Measurements from ENCODE around the gene COL26A1. TPM values are rescaled to one million over a fixed set of nuclear protein-coding genes. Genes with fewer than 3 reads are reported as not detected.
"Not testable (repeated sequence)": the region's sequence is repeated elsewhere in the genome, so short reads cannot be mapped to it uniquely, and the experiment has no call there.

The COL26A1 gene
- total and polyA plus RNA-seq, 7 experiments from 2014 or later = 0.24 TPM; not detected in 6

DNA sequence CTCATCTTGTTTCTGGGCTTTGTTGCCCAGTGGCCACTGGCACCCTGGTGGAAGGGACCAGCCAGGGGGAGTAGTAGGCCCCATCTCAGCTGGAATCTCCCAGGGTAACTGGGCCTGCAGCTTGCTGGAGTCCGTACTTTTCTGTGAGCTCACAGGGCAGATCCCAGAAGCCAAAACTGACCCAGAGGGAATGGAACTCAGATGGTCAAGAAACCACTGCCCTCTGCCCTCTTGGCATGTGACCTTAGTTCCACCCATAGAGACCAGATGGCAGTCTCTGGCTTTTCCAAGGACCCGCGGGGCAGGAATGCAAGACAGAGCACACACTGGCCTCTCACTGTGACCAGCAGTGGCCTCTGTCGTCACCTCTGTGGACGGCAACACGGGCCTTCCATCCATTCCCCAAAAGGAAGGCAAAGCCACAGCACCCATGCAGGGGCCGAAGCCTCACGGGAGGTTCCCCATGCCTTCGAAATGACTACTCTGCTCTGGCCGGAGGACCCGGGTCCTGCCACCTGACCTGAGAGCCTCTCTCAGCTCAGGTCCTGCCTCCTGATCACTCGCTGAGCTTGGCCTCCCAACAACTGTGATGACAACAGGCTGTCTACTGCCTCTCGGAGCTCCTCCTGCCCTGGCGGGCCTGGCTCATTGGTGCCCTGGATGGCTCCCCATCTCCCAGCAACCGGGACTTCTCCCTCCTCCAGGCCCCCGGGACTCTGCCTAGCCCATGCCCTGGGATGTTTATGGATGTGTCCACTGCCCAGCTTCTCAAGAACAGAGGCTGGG is 236.5 kb downstream of the COL26A1 start:
- H3K36me3 Mint-ChIP-seq = no peaks in the 10 kb centered on the region
- CTCF ChIA-PET = no interaction called here
- no peaks in the 10 kb centered on the region for H3K9me3 Mint-ChIP-seq

DNA sequence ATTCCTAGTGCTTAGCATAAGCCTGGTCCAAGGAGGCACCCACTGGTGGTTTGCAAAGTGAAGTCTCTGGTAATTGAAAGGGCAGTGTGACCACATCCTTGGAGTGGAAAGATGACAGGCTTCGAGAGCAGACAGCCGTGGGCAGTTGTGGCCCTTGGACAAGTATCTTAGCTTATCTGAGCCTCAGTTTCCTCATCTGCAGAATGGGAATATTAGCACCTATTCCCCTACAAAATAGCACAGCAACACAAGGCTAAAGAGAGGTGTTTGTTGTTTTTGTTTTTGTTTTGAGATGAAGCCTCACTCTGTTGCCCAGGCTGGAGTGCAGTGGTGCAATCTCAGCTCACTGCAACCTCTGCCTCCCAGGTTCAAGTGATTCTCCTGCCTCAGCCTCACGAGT is 237.1 kb downstream of the COL26A1 start:
- no peaks in the 10 kb centered on the region for H3K36me3 Mint-ChIP-seq
- CTCF ChIA-PET = interaction anchor here (0.7 kb wide), 1 partner anchor 28 kb away, joined by 3 read pairs; no protein-coding TSS in a partner anchor
- no peak for DNase-seq
- no peak overlapping the region for H3K27ac Mint-ChIP-seq
- H3K4me1 ChIP-seq (ENCODE audit: control insufficient read depth in 2 of 2, insufficient read depth in 2 of 2, low read length in 2 of 2) = no peaks in the 10 kb centered on the region
- no peak overlapping the region for H3K4me3 ChIP-seq (ENCODE audit: low read length)
- H3K36me3 ChIP-seq (ENCODE audit: control insufficient read depth in 2 of 3, insufficient read depth in 3 of 3, low read length in 3 of 3) = no peaks in the 10 kb centered on the region
- intact Hi-C loops (cut with micrococcal nuclease) = loop anchor here in 1 of 2 donors (10.0 kb wide), 1 partner anchor 215 kb away; the partner anchor contains the start of gene CUX1
- ATAC-seq = no peak
- H3K4me3 Mint-ChIP-seq = no peak overlapping the region
- no peak overlapping the region for H3K27ac ChIP-seq (ENCODE audit: low read depth, low read length)
- no peaks in the 10 kb centered on the region for H3K9me3 ChIP-seq (ENCODE audit: control insufficient read depth in 2 of 3, low read length in 3 of 3)
- POLR2A ChIA-PET = no interaction called here
- no peaks in the 10 kb centered on the region for H3K4me1 Mint-ChIP-seq
- peaks cover 0 to 6% (median 0%) of the 10 kb centered on the region in 5 donors for H3K27me3 Mint-ChIP-seq
- no peaks in the 10 kb centered on the region for H3K9me3 Mint-ChIP-seq
- no peaks in the 10 kb centered on the region for H3K27me3 ChIP-seq (ENCODE audit: control insufficient read depth in 2 of 2, insufficient read depth in 2 of 2, low read length in 2 of 2)

More for the DNA sequence above, 236.5 kb downstream of the COL26A1 start:
- H3K9me3 ChIP-seq (ENCODE audit: control insufficient read depth in 2 of 3, low read length in 3 of 3) = no peaks in the 10 kb centered on the region
- H3K36me3 ChIP-seq (ENCODE audit: control insufficient read depth in 2 of 3, insufficient read depth in 3 of 3, low read length in 3 of 3) = no peaks in the 10 kb centered on the region
- H3K4me1 ChIP-seq (ENCODE audit: control insufficient read depth in 2 of 2, insufficient read depth in 2 of 2, low read length in 2 of 2) = no peaks in the 10 kb centered on the region
- H3K4me3 Mint-ChIP-seq = no peak overlapping the region
- no peaks in the 10 kb centered on the region for H3K27me3 ChIP-seq (ENCODE audit: control insufficient read depth in 2 of 2, insufficient read depth in 2 of 2, low read length in 2 of 2)
- no peaks in the 10 kb centered on the region for H3K4me1 Mint-ChIP-seq
- intact Hi-C loops (cut with micrococcal nuclease) = no loop called here
- DNase-seq = no peak
- H3K4me3 ChIP-seq (ENCODE audit: low read length) = no peak overlapping the region
- no peak for ATAC-seq
- H3K27ac Mint-ChIP-seq = no peak overlapping the region
- peaks cover 0 to 6% (median 0%) of the 10 kb centered on the region in 5 donors for H3K27me3 Mint-ChIP-seq
- POLR2A ChIA-PET = no interaction called here
- no peak overlapping the region for H3K27ac ChIP-seq (ENCODE audit: low read depth, low read length)

DNA sequence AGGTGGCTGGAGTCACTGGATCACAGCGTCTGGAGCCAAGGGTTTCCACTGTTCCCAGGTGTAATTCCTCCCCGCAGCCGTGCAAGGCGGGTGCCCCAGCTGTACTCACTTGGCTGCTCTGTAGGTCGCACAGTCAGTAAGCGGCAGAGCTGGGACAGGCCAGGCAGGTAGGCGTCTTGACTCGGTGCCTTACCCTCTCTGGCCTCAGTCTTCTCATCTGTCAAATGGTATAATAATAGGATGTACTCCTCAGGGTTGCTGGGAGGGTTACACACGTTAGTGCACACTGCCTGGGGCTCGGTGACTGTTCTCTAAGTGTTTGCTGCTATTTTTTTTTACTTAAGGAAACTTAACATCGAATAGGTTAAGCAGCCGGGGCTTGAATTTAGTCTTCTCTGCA is 239.4 kb downstream of the COL26A1 start:
- Histone ChIP-seq H3K27me3 (ENCODE audit: control insufficient read depth in 2 of 2, insufficient read depth in 2 of 2, low read length in 2 of 2) (no peaks in the 10 kb centered on the region), H3K4me1 (ENCODE audit: control insufficient read depth in 2 of 2, insufficient read depth in 2 of 2, low read length in 2 of 2) (no peaks in the 10 kb centered on the region), H3K27ac (ENCODE audit: low read depth, low read length) (no peak overlapping the region), H3K4me3 (ENCODE audit: low read length) (no peak overlapping the region), H3K36me3 (ENCODE audit: control insufficient read depth in 2 of 3, insufficient read depth in 3 of 3, low read length in 3 of 3) (no peaks in the 10 kb centered on the region), H3K9me3 (ENCODE audit: control insufficient read depth in 2 of 3, low read length in 3 of 3) (no peaks in the 10 kb centered on the region)
- CTCF ChIA-PET = interaction anchor here (0.6 kb wide), 1 partner anchor 151 kb away, joined by 5 read pairs; no protein-coding TSS in a partner anchor
- DNase-seq = peak in 2 of 9 donors; percentile 2 to 6
- H3K4me1 Mint-ChIP-seq = peaks cover 0 to 1% (median 0%) of the 10 kb centered on the region in 7 donors
- H3K36me3 Mint-ChIP-seq = no peaks in the 10 kb centered on the region
- intact Hi-C loops (cut with micrococcal nuclease) = loop anchor here (1.0 to 10.0 kb wide), 6 partner anchors 59 to 670 kb away; partner anchors contain the start of gene CUX1 (in 1 of the 2)
- ATAC-seq = no peak
- H3K9me3 Mint-ChIP-seq = no peaks in the 10 kb centered on the region
- POLR2A ChIA-PET = no interaction called here
- no peak overlapping the region for H3K4me3 Mint-ChIP-seq
- H3K27ac Mint-ChIP-seq = no peak overlapping the region
- peaks cover 0 to 4% (median 0%) of the 10 kb centered on the region in 5 donors for H3K27me3 Mint-ChIP-seq

DNA sequence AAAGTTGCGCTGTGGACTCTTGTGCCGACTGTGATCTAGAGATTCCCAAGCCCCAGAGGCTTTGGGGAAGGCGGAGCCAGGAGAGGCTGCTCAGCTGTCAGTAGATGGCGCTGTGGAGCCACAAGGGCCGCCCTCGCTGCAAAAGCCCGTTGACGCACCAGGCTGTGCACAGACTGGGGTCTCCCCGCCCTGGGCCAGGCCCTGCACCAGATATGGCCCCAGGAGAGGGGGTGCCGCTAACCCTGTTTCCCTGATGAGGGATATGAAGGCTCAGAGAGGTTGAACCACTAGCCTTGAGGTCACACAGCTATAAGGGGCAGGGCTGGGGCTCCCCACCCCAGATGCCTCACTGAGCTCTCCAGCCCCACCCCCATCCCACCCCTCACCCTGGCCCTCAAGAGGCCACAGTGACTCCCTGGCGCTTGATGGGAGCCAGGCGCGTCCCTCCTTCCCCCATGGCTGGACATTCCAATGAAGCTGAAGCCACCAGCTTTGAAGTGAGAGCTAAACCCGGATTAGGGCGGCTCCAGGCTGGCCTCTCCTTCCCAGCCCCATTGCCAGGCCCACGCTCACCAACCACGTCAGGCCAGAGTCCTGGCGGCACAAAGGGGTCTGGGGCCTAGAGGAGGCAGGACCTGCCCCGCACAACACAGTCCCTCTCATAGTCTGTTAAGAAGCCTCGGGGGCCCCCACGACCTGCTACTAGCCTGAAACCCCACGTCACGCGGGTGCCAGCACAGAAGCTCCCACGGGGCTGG is 240.0 kb downstream of the COL26A1 start:
- Histone ChIP-seq H3K4me1 (ENCODE audit: control insufficient read depth in 2 of 2, insufficient read depth in 2 of 2, low read length in 2 of 2) (no peaks in the 10 kb centered on the region), H3K9me3 (ENCODE audit: control insufficient read depth in 2 of 3, low read length in 3 of 3) (no peaks in the 10 kb centered on the region), H3K36me3 (ENCODE audit: control insufficient read depth in 2 of 3, insufficient read depth in 3 of 3, low read length in 3 of 3) (no peaks in the 10 kb centered on the region), H3K27ac (ENCODE audit: low read depth, low read length) (no peak overlapping the region), H3K4me3 (ENCODE audit: low read length) (no peak overlapping the region), H3K27me3 (ENCODE audit: control insufficient read depth in 2 of 2, insufficient read depth in 2 of 2, low read length in 2 of 2) (no peaks in the 10 kb centered on the region)
- ATAC-seq = peak; percentile 84
- POLR2A ChIA-PET = no interaction called here
- Mint-ChIP-seq H3K4me3 (peak overlapping the region in 1 of 10 donors; percentile 23), H3K27me3 (peaks cover 0 to 4% (median 0%) of the 10 kb centered on the region in 5 donors), H3K27ac (no peak overlapping the region), H3K4me1 (peaks cover 0 to 1% (median 0%) of the 10 kb centered on the region in 7 donors), H3K9me3 (no peaks in the 10 kb centered on the region), H3K36me3 (no peaks in the 10 kb centered on the region)
- CTCF ChIA-PET = interaction anchor here (0.6 to 1.0 kb wide), 4 partner anchors 14 to 665 kb away, joined by 3 read pairs; no protein-coding TSS in a partner anchor
- peak; percentile 32 to 70 (median 60) for DNase-seq
- intact Hi-C loops (cut with micrococcal nuclease) = loop anchor here (1.0 to 10.0 kb wide), 6 partner anchors 59 to 670 kb away; partner anchors contain the start of gene CUX1 (in 1 of the 2)

DNA sequence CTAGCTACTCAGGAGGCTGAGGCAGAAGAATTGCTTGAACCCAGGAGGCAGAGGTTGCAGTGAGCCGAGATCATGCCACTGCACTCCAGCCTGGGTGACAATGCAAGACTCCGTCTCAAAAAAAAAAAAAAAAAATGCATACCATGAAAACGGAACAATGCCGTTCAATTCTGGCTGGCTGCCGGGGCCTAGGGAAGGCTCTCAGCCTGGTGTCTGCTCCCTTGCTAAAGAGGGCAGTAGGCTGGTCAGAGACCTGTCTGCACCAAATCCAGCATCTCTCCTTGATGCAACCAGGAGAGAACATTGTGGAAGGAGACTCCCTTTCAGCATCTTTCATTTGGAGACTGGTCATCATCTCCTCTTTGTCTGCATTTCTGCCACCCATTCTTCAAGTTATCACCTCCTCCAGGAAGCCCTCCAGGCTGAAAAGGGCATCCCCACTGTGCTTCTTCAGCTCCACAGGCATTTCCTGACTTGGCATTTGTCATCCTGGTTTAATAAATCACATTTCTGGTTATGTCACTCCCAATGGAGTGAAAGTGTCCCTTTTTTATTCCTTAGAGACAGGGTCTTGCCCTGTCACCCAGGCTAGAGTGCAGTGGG is 241.8 kb downstream of the COL26A1 start:
- no peak for ATAC-seq
- no peak for DNase-seq
- H3K9me3 ChIP-seq (ENCODE audit: control insufficient read depth in 2 of 3, low read length in 3 of 3) = no peaks in the 10 kb centered on the region
- intact Hi-C loops (cut with micrococcal nuclease) = loop anchor here in 1 of 2 donors (10.0 kb wide), 1 partner anchor 210 kb away; the partner anchor contains the start of gene CUX1
- POLR2A ChIA-PET = interaction anchor here (0.7 kb wide), 1 partner anchor 784 kb away, joined by 5 read pairs; no protein-coding TSS in a partner anchor
- CTCF ChIA-PET = interaction anchor here (0.7 kb wide), 1 partner anchor 537 kb away, joined by 5 read pairs; no protein-coding TSS in a partner anchor
- H3K4me3 ChIP-seq (ENCODE audit: low read length) = no peak overlapping the region
- Mint-ChIP-seq H3K9me3 (no peaks in the 10 kb centered on the region), H3K36me3 (no peaks in the 10 kb centered on the region), H3K27ac (no peak overlapping the region), H3K4me3 (no peak overlapping the region), H3K27me3 (peaks cover 0 to 4% (median 0%) of the 10 kb centered on the region in 5 donors), H3K4me1 (peaks cover 0 to 1% (median 0%) of the 10 kb centered on the region in 7 donors)
- H3K4me1 ChIP-seq (ENCODE audit: control insufficient read depth in 2 of 2, insufficient read depth in 2 of 2, low read length in 2 of 2) = no peaks in the 10 kb centered on the region
- H3K27ac ChIP-seq (ENCODE audit: low read depth, low read length) = no peak overlapping the region
- H3K36me3 ChIP-seq (ENCODE audit: control insufficient read depth in 2 of 3, insufficient read depth in 3 of 3, low read length in 3 of 3) = no peaks in the 10 kb centered on the region
- H3K27me3 ChIP-seq (ENCODE audit: control insufficient read depth in 2 of 2, insufficient read depth in 2 of 2, low read length in 2 of 2) = no peaks in the 10 kb centered on the region

DNA sequence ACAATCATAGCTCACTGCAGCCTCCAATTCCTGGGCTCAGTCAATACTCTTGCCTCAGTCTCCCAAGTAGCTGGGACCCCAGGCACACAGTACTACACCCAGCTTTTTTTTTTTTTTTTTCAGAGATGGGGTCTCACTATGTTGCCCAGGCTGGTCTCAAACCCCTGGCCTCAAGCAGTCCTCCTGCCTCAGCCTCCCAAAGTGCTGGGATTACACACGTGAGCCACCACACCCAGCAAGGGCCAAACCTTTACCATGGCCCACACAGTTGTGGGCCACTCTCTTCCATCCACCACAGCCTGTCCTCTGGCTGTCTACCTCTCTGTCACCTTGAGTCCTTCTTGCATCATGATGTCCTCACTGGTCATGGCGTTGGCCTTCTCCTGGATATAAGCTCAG is 242.3 kb downstream of the COL26A1 start:
- not testable (repeated sequence) for ATAC-seq, DNase-seq
- intact Hi-C loops (cut with micrococcal nuclease) = loop anchor here in 1 of 2 donors (10.0 kb wide), 1 partner anchor 210 kb away; the partner anchor contains the start of gene CUX1

More for the DNA sequence above, 242.3 kb downstream of the COL26A1 start:
- H3K27ac ChIP-seq (ENCODE audit: low read depth, low read length); POLR2A ChIA-PET; H3K4me3 Mint-ChIP-seq; H3K27me3 Mint-ChIP-seq; H3K36me3 Mint-ChIP-seq; H3K4me1 Mint-ChIP-seq; H3K9me3 ChIP-seq (ENCODE audit: control insufficient read depth in 2 of 3, low read length in 3 of 3); H3K27ac Mint-ChIP-seq; H3K36me3 ChIP-seq (ENCODE audit: control insufficient read depth in 2 of 3, insufficient read depth in 3 of 3, low read length in 3 of 3); H3K4me3 ChIP-seq (ENCODE audit: low read length); H3K9me3 Mint-ChIP-seq; H3K4me1 ChIP-seq (ENCODE audit: control insufficient read depth in 2 of 2, insufficient read depth in 2 of 2, low read length in 2 of 2); H3K27me3 ChIP-seq (ENCODE audit: control insufficient read depth in 2 of 2, insufficient read depth in 2 of 2, low read length in 2 of 2): not testable (repeated sequence)
- CTCF ChIA-PET = interaction anchor here (0.7 kb wide), 1 partner anchor 103 kb away, joined by 4 read pairs; no protein-coding TSS in a partner anchor

Data from naive thymus-derived CD4-positive, alpha-beta T cell (primary cell).